ENCODE measurements around the gene FIG4. TPM values are rescaled to one million over a fixed set of nuclear protein-coding genes. Genes with fewer than 3 reads are reported as not detected.

The FIG4 gene
- total RNA-seq, 2 donors from 2014 or later = 20.8 to 22.6 TPM

GRCh38 chr6:109669811-109670210 lies 21.3 kb upstream of the FIG4 start:
- Histone ChIP-seq H3K9ac (ENCODE audit: extremely low read depth, low read length, poor library complexity, severe bottlenecking) (no peak overlapping the region), H3K4me1 (ENCODE audit: control insufficient read depth, insufficient read depth, low read length) (no peaks in the 10 kb centered on the region), H3K27ac (ENCODE audit: low read depth, low read length) (no peak overlapping the region), H3K36me3 (ENCODE audit: control insufficient read depth, insufficient read depth, low read length) (no peaks in the 10 kb centered on the region), H3K9me3 (ENCODE audit: control insufficient read depth, low read length) (no peaks in the 10 kb centered on the region), H3K4me3 (ENCODE audit: low read length) (no peak overlapping the region), H3K27me3 (ENCODE audit: control insufficient read depth, insufficient read depth, low read length, poor library complexity, severe bottlenecking) (no peaks in the 10 kb centered on the region)
- Mint-ChIP-seq H3K9me3 (no peaks in the 10 kb centered on the region), H3K36me3 (ENCODE audit: low read depth) (no peaks in the 10 kb centered on the region), H3K4me1 (peaks cover 7% of the 10 kb centered on the region), H3K4me3 (no peak overlapping the region), H3K27ac (no peak overlapping the region), H3K27me3 (ENCODE audit: insufficient read depth) (no peaks in the 10 kb centered on the region)
- TF ChIP-seq CTCF (conservative IDR thresholded peaks at IDR 0.05) = no peak
- no peak for DNase-seq
- 98 to 100% methylated on average over 3 to 4 of the region's 4 CpGs for WGBS, 2 experiments (ENCODE audit: insufficient coverage in 1 of 2, insufficient read length in 1 of 2)

DNA sequence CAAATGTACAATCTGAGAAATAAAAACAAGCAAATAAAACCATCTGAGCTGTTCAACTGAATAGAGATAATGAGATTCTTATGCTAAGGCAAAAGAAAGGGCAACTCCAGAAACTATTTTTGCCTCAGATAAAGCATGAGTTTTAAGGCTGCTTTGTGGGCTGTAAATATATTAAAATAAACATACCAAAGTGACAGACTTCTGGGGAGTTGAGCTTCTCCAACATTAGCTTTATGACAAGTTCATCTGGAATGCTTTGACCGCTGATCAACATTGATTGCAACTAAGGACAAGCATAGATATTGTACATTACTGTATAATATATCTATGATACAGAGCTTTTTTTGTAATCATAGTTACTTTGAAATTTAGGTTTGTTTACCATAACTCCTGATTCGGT lies 19.4 kb upstream of the FIG4 start:
- TF ChIP-seq CTCF (conservative IDR thresholded peaks at IDR 0.05) = no peak
- H3K4me3 ChIP-seq (ENCODE audit: low read length) = no peak overlapping the region
- no peak overlapping the region for H3K27ac Mint-ChIP-seq
- no peaks in the 10 kb centered on the region for H3K36me3 ChIP-seq (ENCODE audit: control insufficient read depth, insufficient read depth, low read length)
- 86 to 93% methylated on average over 1 of the region's 2 CpGs for WGBS, 2 experiments (ENCODE audit: insufficient coverage in 1 of 2, insufficient read length in 1 of 2)
- no peak overlapping the region for H3K4me3 Mint-ChIP-seq
- H3K9me3 Mint-ChIP-seq = peaks cover under 1% of the 10 kb centered on the region
- H3K4me1 ChIP-seq (ENCODE audit: control insufficient read depth, insufficient read depth, low read length) = no peaks in the 10 kb centered on the region
- peaks cover 7% of the 10 kb centered on the region for H3K4me1 Mint-ChIP-seq
- DNase-seq = no peak
- H3K27me3 Mint-ChIP-seq (ENCODE audit: insufficient read depth) = no peaks in the 10 kb centered on the region
- H3K9me3 ChIP-seq (ENCODE audit: control insufficient read depth, low read length) = peaks cover 2% of the 10 kb centered on the region
- no peaks in the 10 kb centered on the region for H3K36me3 Mint-ChIP-seq (ENCODE audit: low read depth)
- H3K27me3 ChIP-seq (ENCODE audit: control insufficient read depth, insufficient read depth, low read length, poor library complexity, severe bottlenecking) = no peaks in the 10 kb centered on the region
- H3K9ac ChIP-seq (ENCODE audit: extremely low read depth, low read length, poor library complexity, severe bottlenecking) = no peak overlapping the region
- H3K27ac ChIP-seq (ENCODE audit: low read depth, low read length) = no peak overlapping the region

- 88 to 92% methylated on average over 1 of the region's 1 CpG for WGBS, 2 experiments (ENCODE audit: insufficient coverage in 1 of 2, insufficient read length in 1 of 2)
- no peak for DNase-seq
- Histone ChIP-seq H3K4me1 (ENCODE audit: control insufficient read depth, insufficient read depth, low read length) (no peaks in the 10 kb centered on the region), H3K9ac (ENCODE audit: extremely low read depth, low read length, poor library complexity, severe bottlenecking) (no peak overlapping the region), H3K4me3 (ENCODE audit: low read length) (no peak overlapping the region), H3K27ac (ENCODE audit: low read depth, low read length) (no peak overlapping the region), H3K27me3 (ENCODE audit: control insufficient read depth, insufficient read depth, low read length, poor library complexity, severe bottlenecking) (no peaks in the 10 kb centered on the region), H3K36me3 (ENCODE audit: control insufficient read depth, insufficient read depth, low read length) (no peaks in the 10 kb centered on the region), H3K9me3 (ENCODE audit: control insufficient read depth, low read length) (peaks cover 4% of the 10 kb centered on the region)
- Mint-ChIP-seq H3K4me3 (no peak overlapping the region), H3K27me3 (ENCODE audit: insufficient read depth) (no peaks in the 10 kb centered on the region), H3K4me1 (peaks cover 7% of the 10 kb centered on the region), H3K36me3 (ENCODE audit: low read depth) (no peaks in the 10 kb centered on the region), H3K27ac (no peak overlapping the region), H3K9me3 (peaks cover 3% of the 10 kb centered on the region)
- no peak for TF ChIP-seq CTCF (conservative IDR thresholded peaks at IDR 0.05)
Observed at GRCh38 chr6:109672175-109672574, 18.9 kb upstream of the FIG4 start.

Measured in endodermal cell (in vitro differentiated cells).